Activated CD4-positive, CD25-positive, alpha-beta regulatory T cell treated with anti-CD3 and anti-CD28 coated beads, Interleukin-2, amount 50 U/mL, for 16 hours (primary cell): ENCODE data around the gene NKD2.
"Not testable (repeated sequence)": the region's sequence is repeated elsewhere in the genome, so short reads cannot be mapped to it uniquely, and the experiment has no call there.

Experiments used
- DNase-seq: peaks from one replicate; pipeline ENCODE4 v3.0.0-alpha.2; 2020; ENCODE audit warnings: low read depth, low spot score

The NKD2 gene

DNA sequence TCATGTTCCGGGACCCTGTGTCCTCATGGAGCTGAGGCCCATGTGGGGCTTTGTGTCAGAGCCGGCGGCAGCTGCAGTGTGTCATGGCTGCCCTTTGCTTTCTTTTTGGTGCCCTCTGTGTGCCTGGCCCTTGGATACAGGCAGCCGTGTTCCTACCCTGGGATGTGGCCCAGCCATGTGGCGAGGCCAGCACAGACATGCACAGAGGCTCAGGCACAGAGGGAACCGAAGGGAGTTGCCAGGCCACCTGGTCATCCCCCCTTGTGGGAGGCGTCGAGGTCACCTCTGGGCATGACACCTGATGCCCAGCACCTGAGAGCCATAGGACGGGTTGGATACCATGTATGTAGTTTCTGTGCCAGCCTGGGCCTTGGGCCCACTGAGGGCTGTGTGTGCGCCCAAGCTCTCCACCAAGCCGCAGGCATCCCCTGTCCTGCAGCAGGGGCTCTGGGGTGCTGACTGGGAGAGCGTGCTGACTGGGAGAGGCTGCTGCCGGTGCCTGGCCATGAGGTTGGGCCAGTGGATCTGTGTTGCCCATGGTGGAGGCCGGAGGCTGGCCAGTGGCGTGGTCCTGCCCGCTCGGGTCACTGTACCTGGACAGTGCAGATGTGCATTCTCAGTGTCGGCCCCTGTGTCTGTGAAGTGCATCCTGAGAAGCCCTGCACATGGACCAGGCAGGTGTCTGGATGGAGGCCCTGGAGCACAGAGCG lies 4.8 kb downstream of the NKD2 start:
- no peak for DNase-seq

DNA sequence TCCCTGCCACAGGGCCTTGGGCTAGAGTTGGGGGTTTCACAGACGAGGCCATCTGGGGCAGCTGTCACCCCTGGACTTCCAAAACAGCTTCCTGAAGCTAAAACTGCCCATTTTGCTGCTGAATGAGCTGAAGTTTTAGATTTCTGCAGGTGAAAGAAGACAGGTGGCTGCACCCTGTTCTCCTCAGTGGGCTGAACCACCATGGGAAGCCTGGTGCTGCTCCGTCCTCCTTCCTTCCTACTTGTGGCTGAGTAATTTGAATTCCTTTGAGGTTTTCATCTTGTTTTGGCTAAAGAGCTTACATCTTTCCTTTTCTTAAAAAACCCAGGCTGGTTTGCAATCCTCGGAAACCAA lies 5.3 kb downstream of the NKD2 start:
- DNase-seq, result no peak

DNA sequence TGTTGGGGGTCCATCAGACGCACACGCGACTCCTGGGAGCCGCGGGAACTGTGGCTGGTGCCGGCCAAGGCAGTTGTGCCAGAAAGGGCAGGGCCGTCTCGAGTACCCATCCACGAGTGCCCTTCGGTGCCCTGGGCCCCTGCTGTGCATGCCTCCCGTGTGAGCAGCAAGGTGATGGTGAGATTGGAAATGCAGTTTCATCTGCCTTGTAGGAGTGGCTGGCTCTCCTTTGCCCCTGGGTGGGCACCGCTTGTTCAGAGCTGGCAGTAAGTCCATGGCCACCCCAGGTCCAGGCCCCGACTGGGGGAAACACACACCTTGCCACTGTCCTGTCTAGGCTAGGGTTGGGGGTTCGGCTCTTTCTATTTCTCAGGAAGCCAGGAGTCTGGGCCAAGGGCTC lies 5.7 kb downstream of the NKD2 start:
- DNase-seq, result no peak

DNA sequence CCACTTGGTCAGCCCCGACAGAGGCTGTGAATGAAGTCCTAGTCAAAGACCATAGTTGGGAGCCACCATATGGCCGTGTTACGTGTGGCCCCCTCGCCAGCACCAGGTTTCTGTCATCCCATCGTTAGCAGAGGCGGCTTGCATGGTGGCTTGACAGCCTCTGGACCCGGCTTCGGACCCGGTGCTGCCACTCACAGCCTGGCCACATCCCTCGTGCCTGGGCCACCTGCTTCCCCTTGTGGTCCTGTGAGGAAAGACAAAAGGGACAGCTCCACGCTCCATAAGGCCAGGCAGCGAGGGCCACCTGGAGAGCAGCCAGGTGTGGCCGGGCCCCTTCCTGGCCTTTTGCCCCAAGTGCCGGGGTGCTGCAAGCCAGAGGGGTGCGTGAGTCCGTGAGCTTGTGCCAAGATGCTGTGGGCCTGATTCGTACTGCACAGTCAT lies 6.2 kb downstream of the NKD2 start:
- DNase-seq, result no peak

DNA sequence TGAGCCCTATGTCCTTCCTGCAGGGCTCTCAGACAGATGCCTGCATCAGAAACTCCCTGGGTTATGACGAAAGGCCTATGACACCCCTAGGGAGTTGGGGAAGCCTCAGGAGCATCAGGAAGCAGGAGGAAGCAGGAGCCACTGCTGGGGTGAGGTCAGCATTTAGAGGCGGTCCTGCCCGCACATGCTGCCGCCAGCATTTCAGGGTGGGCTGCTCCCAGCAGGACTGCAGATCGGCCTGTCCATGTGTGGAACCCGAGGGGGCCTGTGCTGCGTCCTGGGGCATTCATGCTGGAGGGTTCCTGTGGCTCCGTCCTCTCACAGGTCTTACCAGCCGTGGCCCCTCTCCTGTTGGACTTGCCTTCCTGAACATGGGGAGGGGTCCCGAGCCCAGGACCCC lies 6.9 kb downstream of the NKD2 start:
- no peak for DNase-seq

- no peak for DNase-seq
Measured at GRCh38 chr5:1016036-1016435, 7.4 kb downstream of the NKD2 start.

DNA sequence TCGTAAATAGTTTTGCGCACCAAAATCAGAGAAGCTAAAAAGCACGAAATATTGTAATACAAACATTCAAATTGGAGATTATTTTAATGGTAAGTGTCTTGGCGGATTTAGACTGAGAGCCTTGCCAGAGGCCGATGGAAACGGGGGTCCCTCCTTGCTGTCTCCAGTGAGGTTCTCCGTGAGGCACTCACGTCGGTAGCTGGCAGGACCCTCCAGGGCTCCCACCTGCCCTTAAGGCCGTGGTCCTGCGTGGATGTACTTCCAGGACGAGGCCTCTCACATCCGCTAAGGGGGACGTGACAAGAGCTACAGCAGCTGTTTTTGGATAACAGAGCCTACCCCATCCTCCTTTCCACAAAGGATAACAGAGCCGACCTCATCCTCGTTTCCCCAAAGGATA lies 7.9 kb downstream of the NKD2 start:
- DNase-seq, result no peak

GRCh38 chr5:1017056-1017455 lies 8.5 kb downstream of the NKD2 start:
- DNase-seq, result no peak

DNA sequence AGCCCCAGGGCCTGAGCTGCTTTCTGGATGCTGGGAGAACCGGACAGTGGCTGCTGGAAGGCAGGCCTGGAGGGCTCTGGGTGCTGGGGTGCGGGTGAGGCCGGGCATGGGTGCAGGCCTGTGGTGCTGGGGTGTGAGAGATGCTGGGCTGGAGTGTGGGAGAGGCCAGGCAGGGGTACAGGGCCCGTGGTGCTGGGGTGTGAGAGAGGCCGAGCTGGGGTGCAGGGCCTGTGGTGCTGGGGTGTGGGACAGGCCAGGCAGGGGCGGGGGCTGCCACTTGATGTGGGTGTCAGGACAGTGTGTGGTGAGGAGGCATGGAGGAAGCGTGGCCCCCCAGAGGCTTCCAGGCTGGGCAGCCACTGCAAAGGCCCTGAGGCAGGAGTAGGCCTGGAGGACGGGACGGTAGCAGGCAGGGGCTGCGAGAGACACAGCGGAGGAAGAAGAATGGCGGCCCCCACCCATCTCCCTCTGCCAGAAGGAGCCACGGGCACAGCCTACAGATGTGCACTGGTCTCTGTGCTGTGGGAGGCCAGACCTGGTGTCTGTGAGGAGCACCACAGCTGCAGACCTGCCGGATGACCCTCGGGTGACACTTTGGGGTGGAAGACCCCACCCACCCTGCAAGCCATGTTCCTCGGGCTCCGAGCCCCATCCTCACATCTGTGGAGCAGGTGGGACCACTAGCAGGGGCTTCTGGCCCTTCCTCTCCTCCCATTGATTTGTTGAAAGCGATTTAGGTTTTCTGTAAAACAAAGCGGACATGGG lies 9.3 kb downstream of the NKD2 start:
- DNase-seq, result no peak

DNA sequence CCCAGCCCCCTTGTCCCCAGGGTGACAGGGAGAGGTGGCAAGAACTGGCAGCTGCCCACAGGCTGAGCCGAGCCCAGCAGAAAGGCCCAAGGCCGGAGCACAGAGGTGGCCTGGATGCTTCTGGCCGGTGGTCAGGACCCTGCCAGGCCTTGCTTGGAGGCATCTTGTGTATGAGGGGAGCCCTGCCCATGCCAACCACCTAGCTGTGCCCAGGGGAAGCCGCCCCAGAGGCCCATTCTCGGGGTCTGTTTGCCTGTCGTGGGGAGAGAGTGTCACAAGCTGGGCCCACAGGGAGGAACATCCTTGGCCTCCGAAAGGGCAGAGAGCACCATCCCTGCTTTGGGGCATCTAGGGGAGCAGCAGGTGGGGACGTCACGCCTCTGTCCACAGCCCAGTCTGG lies 10.0 kb downstream of the NKD2 start:
- no peak for DNase-seq

- DNase-seq, result no peak
Measured at GRCh38 chr5:1019001-1019905, 10.7 kb downstream of the NKD2 start.

- no peak for DNase-seq
Measured at GRCh38 chr5:1020452-1020961, 11.9 kb downstream of the NKD2 start.

GRCh38 chr5:1021136-1021968 lies 12.8 kb downstream of the NKD2 start:
- no peak for DNase-seq

- DNase-seq, result not testable (repeated sequence)
Measured at GRCh38 chr5:1021969-1022336, 13.4 kb downstream of the NKD2 start.

- DNase-seq, result no peak
Measured at GRCh38 chr5:1026700-1027621, 18.4 kb downstream of the NKD2 start.

DNA sequence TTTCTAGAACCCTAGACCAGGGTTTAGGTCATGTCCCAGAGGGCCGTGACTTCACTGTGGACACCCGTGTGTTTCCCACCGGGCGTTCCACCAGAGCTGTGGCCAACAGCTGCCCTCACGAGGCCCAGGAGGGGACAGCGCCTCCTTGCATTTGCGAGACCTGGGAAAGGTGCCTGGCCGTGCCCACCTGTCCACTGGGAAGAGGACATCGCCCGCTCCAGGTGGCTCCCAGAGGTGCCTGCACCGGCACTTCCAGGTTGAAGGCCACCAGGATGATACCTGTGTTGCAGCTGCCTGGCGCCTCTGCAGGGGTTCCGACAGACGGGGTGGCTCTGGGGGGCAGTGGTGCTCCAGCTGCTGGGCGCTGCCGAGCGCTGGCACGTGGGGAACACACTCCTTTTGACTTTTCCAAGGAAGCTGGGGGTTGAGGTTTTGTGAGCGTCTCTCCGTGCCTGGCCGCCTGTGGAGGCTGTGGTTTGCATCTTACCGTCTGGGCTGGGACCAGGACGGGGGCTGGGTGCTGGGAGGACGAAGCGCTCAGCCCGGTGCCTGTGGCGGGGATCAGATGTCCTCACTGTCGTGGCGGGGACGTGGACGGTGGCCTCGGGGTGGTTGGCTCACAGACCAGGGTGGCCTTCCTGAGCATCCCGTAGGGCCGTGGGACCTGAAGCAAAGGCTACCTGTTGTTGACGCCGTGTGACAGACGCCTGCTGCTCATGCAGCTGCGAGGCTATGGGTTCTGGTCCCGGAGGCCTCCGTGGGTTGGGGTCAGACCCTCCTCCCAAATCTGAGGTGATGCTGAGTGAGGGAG lies 19.2 kb downstream of the NKD2 start:
- no peak for DNase-seq

GRCh38 chr5:1028481-1029281 lies 20.1 kb downstream of the NKD2 start:
- no peak for DNase-seq

DNA sequence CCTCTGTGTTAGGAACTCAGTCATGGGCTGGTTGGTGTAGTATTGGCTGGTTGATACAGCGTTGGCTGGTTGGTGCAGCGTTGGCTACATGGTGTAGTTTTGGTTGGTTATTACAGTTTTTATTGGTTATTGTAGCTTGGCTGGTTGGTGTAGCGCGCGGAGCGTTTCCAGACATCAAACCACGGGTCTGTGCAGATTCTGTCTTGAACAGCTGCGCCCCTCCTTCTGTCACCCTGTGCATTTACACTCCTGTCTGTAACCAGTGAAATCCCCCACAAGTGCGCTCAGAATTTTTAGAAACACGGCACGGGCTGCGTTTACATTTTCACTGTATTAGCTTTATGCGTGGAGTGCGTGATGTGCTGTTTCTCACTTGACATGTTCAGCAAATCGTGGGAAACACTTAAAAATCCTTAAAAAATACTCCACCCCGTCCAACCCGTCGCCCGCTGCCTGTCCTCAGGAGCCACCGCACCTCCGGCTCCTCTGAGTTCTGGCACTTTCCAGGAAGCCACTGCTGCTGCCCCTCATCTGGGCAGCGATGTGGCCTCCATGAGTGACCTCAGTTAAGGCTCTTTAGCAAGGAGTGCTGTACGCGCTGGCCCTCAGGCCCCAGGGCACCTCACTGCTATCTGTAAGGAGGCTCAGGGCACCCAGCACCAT lies 20.8 kb downstream of the NKD2 start:
- DNase-seq, result no peak
